BJ (cell line): Measurements from ENCODE around the gene CEP164. TPM values are rescaled to one million over a fixed set of nuclear protein-coding genes. Genes with fewer than 3 reads are reported as not detected.
A peak's percentile ranks its signal among the peaks of the same experiment; 100 is the strongest.

ENCODE experiments used
- CTCF ChIA-PET: fragments of 350-600 bp; formaldehyde crosslinking; extraction: SDS; loops from one replicate; lab custom pipeline; 2021; ENCODE audit warnings: antibody characterized with exemption, inconsistent platforms; lab: Yijun Ruan, JAX
- POLR2A ChIA-PET: fragments of 300-600 bp; sonication (Branson Sonifier 250); formaldehyde crosslinking; extraction: SDS; loops from one replicate; lab custom pipeline; 2021; ENCODE audit warnings: antibody characterized with exemption; lab: Charles Lee
- DNase-seq: peaks from one replicate; pipeline ENCODE4 v3.0.0-alpha.2; 2011; ENCODE audit warnings: low read depth
- H3K27me3 ChIP-seq: 2 replicates; pipeline ENCODE4 v1.6.0; 2011; ENCODE audit warnings: low read length; ENCODE audit not compliant: control insufficient read depth, insufficient read depth
- H3K36me3 ChIP-seq: 2 replicates; pipeline ENCODE4 v1.5.1; 2011; ENCODE audit warnings: low read length; ENCODE audit not compliant: control insufficient read depth, insufficient read depth
- H3K4me3 ChIP-seq: 2 replicates; pipeline ENCODE4 v1.5.1; 2011; ENCODE audit warnings: low read depth, mild to moderate bottlenecking, control low read depth, low read length
- polyA plus RNA-seq: library from polyadenylated mRNA; depleted of rRNA; stranded (reverse); fragments of >200 nt; gene quantifications from 2 replicates; pipeline ENCODE4 v1.2.3, GENCODE V29; 2011
- TF ChIP-seq, protein P1 (sequence below): IDR thresholded peaks from 2 replicates; pipeline ENCODE4 v1.5.1; 2011; ENCODE audit warnings: low read depth, mild to moderate bottlenecking, control low read depth, inconsistent platforms, low read length, moderate library complexity; ENCODE audit not compliant: insufficient read depth

The CEP164 gene
- polyA plus RNA-seq, 1 experiment = 27.4 TPM

DNA sequence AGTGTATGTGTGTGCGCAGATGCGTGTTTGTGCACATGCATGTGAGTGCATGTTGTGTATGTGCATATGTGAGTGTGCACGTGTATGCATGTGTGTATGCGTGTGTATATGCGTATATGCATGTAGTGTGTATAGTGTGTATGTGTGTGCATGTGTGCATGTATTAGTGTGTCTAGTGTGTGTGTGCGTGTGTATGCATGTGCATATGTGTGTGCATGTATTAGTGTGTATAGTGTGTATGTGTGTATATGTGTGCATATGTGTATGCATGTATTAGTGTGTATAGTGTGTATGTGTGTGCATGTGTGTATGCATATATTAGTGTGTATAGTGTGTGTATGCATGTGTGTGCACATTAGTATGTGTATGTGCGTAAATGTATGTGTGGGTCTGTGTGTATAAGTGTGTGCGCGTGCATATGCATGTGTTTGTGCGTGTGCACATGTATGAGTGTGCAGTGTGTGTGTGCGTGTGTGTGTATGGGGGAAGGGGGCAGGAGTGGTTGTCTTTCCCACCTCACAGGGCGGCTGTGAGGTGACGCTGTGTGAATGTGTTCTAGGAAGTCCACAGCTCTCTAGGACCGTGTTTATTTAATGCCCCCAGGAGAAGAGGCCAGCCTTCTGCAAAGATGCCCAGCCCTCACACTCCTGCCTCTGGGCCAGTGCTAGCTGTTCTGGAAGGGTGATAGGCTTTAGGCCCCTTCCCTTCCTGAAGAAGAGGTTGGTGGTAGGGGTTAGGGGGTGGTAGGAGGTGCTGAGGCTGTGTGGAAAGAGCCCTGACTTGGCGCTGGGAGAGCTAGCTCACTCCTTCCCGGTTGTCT is 114.6 kb downstream of the CEP164 start:
- H3K27me3 ChIP-seq = peaks cover 19% of the 10 kb centered on the region
- CTCF ChIA-PET = interaction anchor here (1.0 to 2.5 kb wide), 5 partner anchors 16 to 375 kb away, joined by 3 to 17 read pairs (median 6); no protein-coding TSS in a partner anchor

DNA sequence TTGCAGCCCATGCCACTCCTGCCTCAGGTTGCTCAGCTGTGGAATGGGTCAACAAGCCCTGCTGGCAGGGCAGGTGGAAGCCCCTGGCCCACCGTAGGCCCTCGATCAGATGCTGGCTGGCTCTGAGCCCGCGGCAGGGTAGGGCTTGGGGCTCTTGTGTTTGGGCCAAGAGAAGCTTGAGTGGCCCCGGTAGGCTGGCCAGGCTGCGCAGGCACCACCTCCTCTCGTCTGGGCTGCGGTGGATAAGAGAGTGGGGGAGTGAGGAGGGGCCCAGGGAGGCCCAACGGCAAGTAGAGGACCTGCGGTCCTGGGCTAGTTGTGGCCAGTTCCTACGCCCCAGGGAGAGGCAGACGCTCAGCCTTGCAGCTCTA is 115.2 kb downstream of the CEP164 start:
- no peak for DNase-seq
- no peak overlapping the region for H3K4me3 ChIP-seq
- TF ChIP-seq, protein P1, sequence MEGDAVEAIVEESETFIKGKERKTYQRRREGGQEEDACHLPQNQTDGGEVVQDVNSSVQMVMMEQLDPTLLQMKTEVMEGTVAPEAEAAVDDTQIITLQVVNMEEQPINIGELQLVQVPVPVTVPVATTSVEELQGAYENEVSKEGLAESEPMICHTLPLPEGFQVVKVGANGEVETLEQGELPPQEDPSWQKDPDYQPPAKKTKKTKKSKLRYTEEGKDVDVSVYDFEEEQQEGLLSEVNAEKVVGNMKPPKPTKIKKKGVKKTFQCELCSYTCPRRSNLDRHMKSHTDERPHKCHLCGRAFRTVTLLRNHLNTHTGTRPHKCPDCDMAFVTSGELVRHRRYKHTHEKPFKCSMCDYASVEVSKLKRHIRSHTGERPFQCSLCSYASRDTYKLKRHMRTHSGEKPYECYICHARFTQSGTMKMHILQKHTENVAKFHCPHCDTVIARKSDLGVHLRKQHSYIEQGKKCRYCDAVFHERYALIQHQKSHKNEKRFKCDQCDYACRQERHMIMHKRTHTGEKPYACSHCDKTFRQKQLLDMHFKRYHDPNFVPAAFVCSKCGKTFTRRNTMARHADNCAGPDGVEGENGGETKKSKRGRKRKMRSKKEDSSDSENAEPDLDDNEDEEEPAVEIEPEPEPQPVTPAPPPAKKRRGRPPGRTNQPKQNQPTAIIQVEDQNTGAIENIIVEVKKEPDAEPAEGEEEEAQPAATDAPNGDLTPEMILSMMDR = no peak
- CTCF ChIA-PET = interaction anchor here (0.7 to 2.5 kb wide), 7 partner anchors 15 to 375 kb away, joined by 3 to 17 read pairs (median 5); no protein-coding TSS in a partner anchor
- peaks cover 19% of the 10 kb centered on the region for H3K27me3 ChIP-seq
- POLR2A ChIA-PET = no interaction called here
- no peaks in the 10 kb centered on the region for H3K36me3 ChIP-seq

More for the DNA sequence above, 114.6 kb downstream of the CEP164 start:
- TF ChIP-seq, protein P1 = no peak
- POLR2A ChIA-PET = no interaction called here
- DNase-seq = no peak
- Histone ChIP-seq H3K4me3 (no peak overlapping the region), H3K36me3 (no peaks in the 10 kb centered on the region)

DNA sequence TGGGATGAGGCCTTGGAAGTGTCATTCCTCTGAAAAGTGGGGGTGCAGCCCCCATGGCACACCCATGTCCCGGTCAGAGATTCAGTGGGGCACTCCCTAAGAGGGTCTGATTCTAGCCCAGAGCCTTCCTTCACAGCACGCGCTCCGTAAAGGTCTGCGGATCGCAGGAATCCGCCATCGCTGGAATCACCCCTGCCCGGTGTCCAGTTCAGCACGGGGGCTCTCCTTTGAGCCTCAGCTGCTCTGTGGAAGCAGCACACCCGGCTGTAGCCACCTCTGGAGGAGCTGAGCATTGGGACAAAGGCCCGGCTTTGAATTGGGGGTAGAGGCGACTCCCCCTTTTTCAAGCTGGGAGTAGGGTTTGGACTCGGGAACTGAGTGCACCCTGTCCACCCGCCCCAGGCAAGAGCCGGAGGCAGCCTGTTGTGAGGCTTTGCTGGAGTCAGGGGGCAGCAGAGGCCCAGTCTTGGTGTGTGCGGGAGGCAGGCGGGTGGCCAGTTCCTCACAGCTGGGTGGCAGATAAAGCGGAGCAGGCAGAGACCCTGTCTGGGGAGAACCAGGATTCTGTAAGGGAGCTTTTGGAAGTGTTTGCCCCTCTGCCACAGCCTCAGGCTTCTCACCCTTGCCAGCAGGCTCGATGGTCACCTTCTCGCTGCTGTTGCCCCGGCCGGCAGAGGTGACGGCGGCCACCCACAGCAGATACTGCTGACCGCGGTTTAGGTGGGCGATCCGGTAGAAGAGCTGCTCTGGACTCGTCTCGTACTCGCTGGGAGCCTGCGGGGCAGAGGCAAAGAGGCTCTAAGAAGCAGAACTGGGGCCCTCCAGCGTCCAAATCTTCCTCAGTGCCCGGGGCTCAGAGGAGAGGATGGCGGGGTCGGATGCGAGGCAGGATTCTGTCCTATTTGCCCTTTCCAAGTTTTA is 115.9 kb downstream of the CEP164 start:
- Histone ChIP-seq H3K36me3 (no peaks in the 10 kb centered on the region), H3K4me3 (no peak overlapping the region), H3K27me3 (peaks cover 19% of the 10 kb centered on the region)
- ChIA-PET CTCF (interaction anchor here (0.7 to 2.5 kb wide), 10 partner anchors 8 to 388 kb away, joined by 3 to 17 read pairs (median 4); no protein-coding TSS in a partner anchor), POLR2A (no interaction called here)
- DNase-seq = no peak
- TF ChIP-seq, protein P1 = peak; percentile 51

DNA sequence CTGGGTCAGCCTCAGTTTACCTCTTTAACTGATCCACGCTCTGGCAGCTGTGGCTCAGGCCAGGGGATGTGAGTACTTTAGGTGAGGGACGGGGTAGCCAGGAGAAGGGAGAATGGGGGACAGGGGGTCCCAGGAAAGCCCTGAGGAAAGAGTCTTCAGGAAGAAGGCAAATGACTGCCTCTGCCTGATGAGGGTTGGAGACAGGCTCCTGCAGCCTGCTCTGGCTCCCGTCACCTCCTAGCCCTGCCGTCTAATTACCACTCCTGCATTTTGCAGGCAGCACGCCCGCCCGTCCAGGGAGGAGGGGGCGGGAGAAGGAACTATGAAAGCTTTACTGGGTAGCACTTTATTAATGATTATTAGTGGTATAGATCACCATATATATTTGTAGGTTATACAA is 116.6 kb downstream of the CEP164 start:
- no peak overlapping the region for H3K4me3 ChIP-seq
- POLR2A ChIA-PET = no interaction called here
- CTCF ChIA-PET = interaction anchor here (0.7 to 2.5 kb wide), 8 partner anchors 8 to 388 kb away, joined by 3 to 17 read pairs (median 4); no protein-coding TSS in a partner anchor
- no peak for DNase-seq
- TF ChIP-seq, protein P1 = no peak
- peaks cover 19% of the 10 kb centered on the region for H3K27me3 ChIP-seq
- H3K36me3 ChIP-seq = no peaks in the 10 kb centered on the region
